ENCODE results near the gene SAT2. TPM values are rescaled to one million over a fixed set of nuclear protein-coding genes. Genes with fewer than 3 reads are reported as not detected.

SAT2 gene
- total and polyA plus RNA-seq, 2 experiments from 2014 or later, result 56.7 to 69.4 TPM

DNA sequence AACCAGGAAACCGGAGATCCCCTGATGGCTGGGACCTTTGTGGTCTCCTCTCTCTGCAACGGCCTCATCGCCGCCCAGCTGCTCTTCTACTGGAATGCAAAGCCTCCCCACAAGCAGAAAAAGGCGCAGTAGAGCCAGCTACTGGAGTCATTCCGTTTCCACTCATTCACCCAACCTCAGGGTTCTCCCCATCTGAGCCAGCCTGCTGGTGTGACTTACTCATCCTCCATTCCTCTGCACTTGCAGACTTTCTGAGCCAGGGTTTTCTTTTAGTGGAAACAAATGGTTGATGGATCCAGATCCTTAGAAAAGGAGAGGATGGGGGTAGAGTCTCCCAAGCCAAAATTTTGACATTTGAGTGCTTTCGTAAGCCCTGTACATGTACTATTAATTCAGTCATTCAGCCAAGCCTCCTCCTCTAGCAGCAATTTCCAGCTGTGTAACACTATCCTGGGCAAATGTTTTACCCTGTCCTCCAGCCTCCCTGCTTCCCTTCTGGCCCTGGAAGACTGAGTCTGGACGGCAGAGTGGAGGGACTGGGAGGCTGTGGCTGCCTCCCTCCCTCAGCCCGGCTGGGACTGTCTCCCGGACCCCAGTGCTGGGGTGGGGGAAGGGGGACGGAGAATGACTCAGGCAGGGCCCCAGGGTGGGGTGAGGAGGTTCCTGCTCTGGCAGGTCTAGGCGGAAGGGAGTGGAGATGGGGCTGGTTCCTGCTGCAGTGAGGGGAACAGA, 40.0 kb downstream of the SAT2 start:
- H3K27ac Mint-ChIP-seq, result 0 out of 2 replicates have a peak overlapping the region, but pooled peaks have one; percentile 67
- peaks cover 42% of the 10 kb centered on the region for H3K4me1 Mint-ChIP-seq
- no peak for ATAC-seq

DNA sequence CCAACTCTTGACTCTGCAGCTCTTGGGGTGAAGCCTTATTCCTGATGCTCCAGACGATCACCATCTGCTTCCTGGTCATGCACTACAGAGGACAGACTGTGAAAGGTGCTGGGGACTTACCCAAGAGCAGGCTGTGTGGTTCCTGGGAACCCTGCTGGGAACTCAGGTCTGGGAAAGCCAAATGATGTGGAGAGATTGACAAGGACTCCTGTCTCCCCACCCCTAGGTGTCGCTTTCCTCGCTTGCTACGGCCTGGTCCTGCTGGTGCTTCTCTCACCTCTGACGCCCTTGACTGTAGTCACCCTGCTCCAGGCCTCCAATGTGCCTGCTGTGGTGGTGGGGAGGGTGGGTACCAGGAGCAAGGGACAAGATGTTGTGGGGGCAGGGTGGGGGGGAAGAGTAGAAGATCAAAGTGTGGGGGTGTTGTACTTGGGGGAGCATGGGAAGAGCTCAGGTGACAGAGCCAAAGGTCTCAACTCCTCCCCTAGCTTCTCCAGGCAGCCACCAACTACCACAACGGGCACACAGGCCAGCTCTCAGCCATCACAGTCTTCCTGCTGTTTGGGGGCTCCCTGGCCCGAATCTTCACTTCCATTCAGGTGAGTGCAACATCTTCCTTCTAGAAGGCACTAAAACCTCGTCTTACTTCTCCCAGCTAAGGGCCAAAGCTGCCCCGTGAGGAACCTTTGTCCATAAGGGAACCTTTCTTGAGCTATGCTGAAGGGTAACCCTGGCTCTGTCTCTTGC, 40.8 kb downstream of the SAT2 start:
- H3K36me3 Mint-ChIP-seq (ENCODE audit: low read depth), result peaks cover 46% of the 10 kb centered on the region
- Histone ChIP-seq H3K9me2 (ENCODE audit: insufficient read depth) (no peaks in the 10 kb centered on the region; the same call in 1 of the 2 replicates), H3K79me2 (replicated peaks; ENCODE audit: insufficient read depth) (peaks cover 29% of the 10 kb centered on the region), H3K4me3 (no peak overlapping the region), H3K27ac (ENCODE audit: low read depth) (no peak overlapping the region), H3F3A (replicated peaks; ENCODE audit: low read depth) (peaks cover 35% of the 10 kb centered on the region), H2AFZ (no peak overlapping the region), H4K20me1 (replicated peaks; ENCODE audit: insufficient read depth) (no peaks in the 10 kb centered on the region), H3K4me1 (ENCODE audit: insufficient read depth) (peaks cover 28% of the 10 kb centered on the region), H3K27me3 (ENCODE audit: insufficient read depth) (no peaks in the 10 kb centered on the region), H3K36me3 (ENCODE audit: insufficient read depth) (peaks cover 6% of the 10 kb centered on the region; the same call in 1 of the 2 replicates), H3K4me2 (no peak overlapping the region)
- 0 out of 2 replicates have a peak overlapping the region, but pooled peaks have one; percentile 67 for H3K27ac Mint-ChIP-seq
- ATAC-seq (no peak), DNase-seq (ENCODE audit: low spot score) (peak; percentile 66)
- no peaks in the 10 kb centered on the region for H3K9me3 Mint-ChIP-seq
- TF ChIP-seq JUNB (IDR thresholded peaks at IDR 0.05; ENCODE audit: unreplicated experiment) (no peak), CREB1 (CRISPR knock-in tag; IDR thresholded peaks at IDR 0.05; ENCODE audit: low read depth) (no peak), POLR2AphosphoS5 (IDR thresholded peaks at IDR 0.05; ENCODE audit: low read depth) (no peak), EZH2phosphoT487 (IDR thresholded peaks at IDR 0.05; ENCODE audit: unreplicated experiment) (no peak)
- TF ChIP-seq, protein P1, sequence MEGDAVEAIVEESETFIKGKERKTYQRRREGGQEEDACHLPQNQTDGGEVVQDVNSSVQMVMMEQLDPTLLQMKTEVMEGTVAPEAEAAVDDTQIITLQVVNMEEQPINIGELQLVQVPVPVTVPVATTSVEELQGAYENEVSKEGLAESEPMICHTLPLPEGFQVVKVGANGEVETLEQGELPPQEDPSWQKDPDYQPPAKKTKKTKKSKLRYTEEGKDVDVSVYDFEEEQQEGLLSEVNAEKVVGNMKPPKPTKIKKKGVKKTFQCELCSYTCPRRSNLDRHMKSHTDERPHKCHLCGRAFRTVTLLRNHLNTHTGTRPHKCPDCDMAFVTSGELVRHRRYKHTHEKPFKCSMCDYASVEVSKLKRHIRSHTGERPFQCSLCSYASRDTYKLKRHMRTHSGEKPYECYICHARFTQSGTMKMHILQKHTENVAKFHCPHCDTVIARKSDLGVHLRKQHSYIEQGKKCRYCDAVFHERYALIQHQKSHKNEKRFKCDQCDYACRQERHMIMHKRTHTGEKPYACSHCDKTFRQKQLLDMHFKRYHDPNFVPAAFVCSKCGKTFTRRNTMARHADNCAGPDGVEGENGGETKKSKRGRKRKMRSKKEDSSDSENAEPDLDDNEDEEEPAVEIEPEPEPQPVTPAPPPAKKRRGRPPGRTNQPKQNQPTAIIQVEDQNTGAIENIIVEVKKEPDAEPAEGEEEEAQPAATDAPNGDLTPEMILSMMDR (conservative IDR thresholded peaks at IDR 0.05; ENCODE audit: low read depth in 2 of 2), result peak; percentile 27 to 65; a peak in 3 of 4 replicates
- H3K27me3 Mint-ChIP-seq (ENCODE audit: insufficient read depth, low read depth, poor library complexity), result peaks cover 32% of the 10 kb centered on the region
- H3K4me3 Mint-ChIP-seq, result no peak overlapping the region; the same call in 2 of the 3 replicates
- H3K4me1 Mint-ChIP-seq, result peaks cover 49% of the 10 kb centered on the region

More for the DNA sequence above, 40.0 kb downstream of the SAT2 start:
- Histone ChIP-seq H4K20me1 (replicated peaks; ENCODE audit: insufficient read depth) (no peaks in the 10 kb centered on the region), H3K27me3 (ENCODE audit: insufficient read depth) (no peaks in the 10 kb centered on the region), H3K4me2 (peak overlapping the region; percentile 99; the same call in 1 of the 2 replicates), H3K79me2 (replicated peaks; ENCODE audit: insufficient read depth) (peaks cover 23% of the 10 kb centered on the region), H3K27ac (ENCODE audit: low read depth) (no peak overlapping the region), H2AFZ (no peak overlapping the region), H3K4me3 (peak overlapping the region; percentile 88; the same call in 1 of the 2 replicates), H3K9me2 (ENCODE audit: insufficient read depth) (no peaks in the 10 kb centered on the region; the same call in 1 of the 2 replicates), H3K36me3 (ENCODE audit: insufficient read depth) (peaks cover 11% of the 10 kb centered on the region; the same call in 1 of the 2 replicates), H3K4me1 (ENCODE audit: insufficient read depth) (peaks cover 24% of the 10 kb centered on the region), H3F3A (replicated peaks; ENCODE audit: low read depth) (peaks cover 33% of the 10 kb centered on the region)
- peak overlapping the region; percentile 12; the same call in 2 of the 3 replicates for H3K4me3 Mint-ChIP-seq
- H3K27me3 Mint-ChIP-seq (ENCODE audit: insufficient read depth, low read depth, poor library complexity), result peaks cover 27% of the 10 kb centered on the region
- no peaks in the 10 kb centered on the region for H3K9me3 Mint-ChIP-seq
- DNase-seq (ENCODE audit: low spot score), result no peak
- peaks cover 47% of the 10 kb centered on the region for H3K36me3 Mint-ChIP-seq (ENCODE audit: low read depth)
- TF ChIP-seq, protein P2, sequence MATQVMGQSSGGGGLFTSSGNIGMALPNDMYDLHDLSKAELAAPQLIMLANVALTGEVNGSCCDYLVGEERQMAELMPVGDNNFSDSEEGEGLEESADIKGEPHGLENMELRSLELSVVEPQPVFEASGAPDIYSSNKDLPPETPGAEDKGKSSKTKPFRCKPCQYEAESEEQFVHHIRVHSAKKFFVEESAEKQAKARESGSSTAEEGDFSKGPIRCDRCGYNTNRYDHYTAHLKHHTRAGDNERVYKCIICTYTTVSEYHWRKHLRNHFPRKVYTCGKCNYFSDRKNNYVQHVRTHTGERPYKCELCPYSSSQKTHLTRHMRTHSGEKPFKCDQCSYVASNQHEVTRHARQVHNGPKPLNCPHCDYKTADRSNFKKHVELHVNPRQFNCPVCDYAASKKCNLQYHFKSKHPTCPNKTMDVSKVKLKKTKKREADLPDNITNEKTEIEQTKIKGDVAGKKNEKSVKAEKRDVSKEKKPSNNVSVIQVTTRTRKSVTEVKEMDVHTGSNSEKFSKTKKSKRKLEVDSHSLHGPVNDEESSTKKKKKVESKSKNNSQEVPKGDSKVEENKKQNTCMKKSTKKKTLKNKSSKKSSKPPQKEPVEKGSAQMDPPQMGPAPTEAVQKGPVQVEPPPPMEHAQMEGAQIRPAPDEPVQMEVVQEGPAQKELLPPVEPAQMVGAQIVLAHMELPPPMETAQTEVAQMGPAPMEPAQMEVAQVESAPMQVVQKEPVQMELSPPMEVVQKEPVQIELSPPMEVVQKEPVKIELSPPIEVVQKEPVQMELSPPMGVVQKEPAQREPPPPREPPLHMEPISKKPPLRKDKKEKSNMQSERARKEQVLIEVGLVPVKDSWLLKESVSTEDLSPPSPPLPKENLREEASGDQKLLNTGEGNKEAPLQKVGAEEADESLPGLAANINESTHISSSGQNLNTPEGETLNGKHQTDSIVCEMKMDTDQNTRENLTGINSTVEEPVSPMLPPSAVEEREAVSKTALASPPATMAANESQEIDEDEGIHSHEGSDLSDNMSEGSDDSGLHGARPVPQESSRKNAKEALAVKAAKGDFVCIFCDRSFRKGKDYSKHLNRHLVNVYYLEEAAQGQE (IDR thresholded peaks at IDR 0.05; ENCODE audit: unreplicated experiment), result no peak
- TF ChIP-seq STAT1 (IDR thresholded peaks at IDR 0.05; ENCODE audit: unreplicated experiment) (no peak), ZNF114 (CRISPR knock-in tag; IDR thresholded peaks at IDR 0.05) (no peak), NANOG (IDR thresholded peaks at IDR 0.05; ENCODE audit: borderline replicate concordance) (no peak)

All from GM23338 (cell line).